ENCODE data around the gene IL1B.

DNA sequence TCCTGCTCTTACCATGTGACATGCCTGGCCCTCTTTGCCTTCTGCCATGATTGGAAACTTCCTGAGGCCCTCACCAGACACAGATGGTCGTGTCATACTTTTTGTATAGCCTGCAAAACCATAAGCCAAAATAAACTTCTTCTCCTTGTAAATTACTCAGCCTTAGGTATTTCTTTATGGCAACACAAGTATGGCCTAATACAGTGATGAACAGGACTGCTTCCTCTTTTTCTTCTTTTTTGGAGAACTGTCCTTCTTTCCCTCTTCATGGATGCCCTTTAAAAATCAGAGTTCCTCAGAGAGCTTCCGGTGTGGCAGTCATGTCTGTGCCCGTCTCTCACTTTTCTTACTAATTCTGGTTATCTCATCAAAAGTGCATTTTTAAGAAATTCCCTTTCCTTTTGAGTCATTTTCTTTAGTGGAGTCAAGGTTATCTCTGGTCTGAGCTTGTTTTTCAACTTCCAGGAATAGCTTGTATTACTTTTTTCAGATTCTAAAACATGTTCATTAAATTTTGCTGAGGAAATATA lies 43.1 kb downstream of the IL1B start:
- no peak for TF ChIP-seq EZH2 (IDR thresholded peaks at IDR 0.05)
- no peak for TF ChIP-seq POLR2AphosphoS5 (IDR thresholded peaks at IDR 0.05; ENCODE audit: borderline replicate concordance, low read depth, low read length)
- TF ChIP-seq FOXP2 (optimal IDR thresholded peaks at IDR 0.05; ENCODE audit: control extremely low read depth, extremely low read length, insufficient read depth), result no peak

Data from SK-N-MC (cell line).